HCT116 (cell line): ENCODE results near the gene CBR1. TPM values are rescaled to one million over a fixed set of nuclear protein-coding genes. Genes with fewer than 3 reads are reported as not detected.

ENCODE experiments used
- ATAC-seq: fragments of 200-7000 bp; cut with Tn5 transposase; 2 replicates; pipeline ENCODE4 v1.9.1; 2020; ENCODE audit warnings: mild to moderate bottlenecking, moderate library complexity
- BruUV-seq: library from RNA; stranded (reverse); fragments of 400-500 nt; replicated peaks from 2 replicates; lab custom pipeline; 2021; lab: Mats Ljungman, UMichigan
- CTCF ChIA-PET: fragments of 300-600 bp; sonication (Branson Sonifier 250); formaldehyde crosslinking; loops from one replicate; lab custom pipeline; 2021; ENCODE audit warnings: antibody characterized with exemption; lab: Charles Lee
- POLR2A ChIA-PET: fragments of 300-600, 350-600 bp; sonication (Branson Sonifier 250); formaldehyde crosslinking; loops from one replicate; lab custom pipeline; 2021; ENCODE audit warnings: antibody characterized with exemption; lab: Charles Lee
- RAD21 ChIA-PET, 2 experiments: fragments of 300-600 bp; sonication (Branson Sonifier 250); formaldehyde crosslinking; loops; one replicate each; lab custom pipeline; 2023; ENCODE audit warnings: low total read pairs in 2 of 2; ENCODE audit not compliant: uncharacterized antibody in 2 of 2, unreplicated experiment in 2 of 2, low non-redundant PET in 1 of 2; lab: Charles Lee
- DNase-seq: peaks from one replicate; pipeline ENCODE4 v3.0.0-alpha.2; 2010; ENCODE audit warnings: low read depth, low spot score
- H2AFZ ChIP-seq: fragments of 200-600 bp; shearing (Covaris generic), sonication (generic); 2 replicates; pipeline ENCODE4 v1.6.1; 2017; ENCODE audit warnings: low read depth, mixed run types, mixed read lengths, antibody characterized with exemption, low read length; ENCODE audit not compliant: poor library complexity, severe bottlenecking
- H3K27ac ChIP-seq: 2 replicates; pipeline ENCODE4 v1.5.1; 2012; ENCODE audit warnings: low read depth, low read length
- H3K27me3 ChIP-seq: fragments of 200-600 bp; sonication (generic); 2 replicates; pipeline ENCODE4 v1.6.1; 2016; ENCODE audit warnings: mixed run types, low read length, mixed read lengths; ENCODE audit not compliant: insufficient read depth
- H3K36me3 ChIP-seq, 2 experiments: fragments of 200-500 bp in 1 of 2; fragments of 200-600 bp in 1 of 2; sonication (Bioruptor generic) in 1 of 2; sonication (generic) in 1 of 2; 2 replicates each; pipeline versions ENCODE4 v1.5.1 to v1.6.1; 2014 to 2016; ENCODE audit warnings: low read length in 2 of 2, inconsistent platforms in 1 of 2, mixed read lengths in 1 of 2, mixed run types in 1 of 2; ENCODE audit not compliant: insufficient read depth in 2 of 2, control insufficient read depth in 1 of 2
- H3K4me1 ChIP-seq, 2 experiments: fragments of 200-600 bp in 1 of 2; sonication (generic) in 1 of 2; 2 replicates each; pipeline versions ENCODE4 v1.5.1 to v1.6.1; 2012 to 2017; ENCODE audit warnings: low read length in 2 of 2, inconsistent platforms in 1 of 2, mild to moderate bottlenecking in 1 of 2, mixed read lengths in 1 of 2, mixed run types in 1 of 2, moderate library complexity in 1 of 2; ENCODE audit not compliant: insufficient read depth in 2 of 2, control insufficient read depth in 1 of 2
- H3K4me2 ChIP-seq: fragments of 200-600 bp; sonication (generic); 2 replicates; pipeline ENCODE4 v1.6.1; 2017; ENCODE audit warnings: mixed run types, low read length, mixed read lengths
- H3K4me3 ChIP-seq, 2 experiments: fragments of 200-600 bp in 1 of 2; sonication (generic) in 1 of 2; replicated peaks in 1 of 2; 2 replicates each; pipeline ENCODE4 v1.5.1; 2011 to 2016; ENCODE audit warnings: low read length in 2 of 2, control low read depth in 1 of 2, low read depth in 1 of 2, mild to moderate bottlenecking in 1 of 2, mixed read lengths in 1 of 2, mixed run types in 1 of 2
- H3K79me2 ChIP-seq: fragments of 200-600 bp; sonication (generic); 2 replicates; pipeline ENCODE4 v1.6.1; 2017; ENCODE audit warnings: mild to moderate bottlenecking, mixed run types, low read length, moderate library complexity, mixed read lengths; ENCODE audit not compliant: insufficient read depth
- H3K9ac ChIP-seq: fragments of 200-600 bp; sonication (generic); 2 replicates; pipeline ENCODE4 v1.6.1; 2016; ENCODE audit warnings: low read length, mixed read lengths
- H3K9me2 ChIP-seq: fragments of 200-600 bp; sonication (generic), shearing (Covaris generic); 2 replicates; pipeline ENCODE4 v1.6.1; 2017; ENCODE audit warnings: mixed run types, mild to moderate bottlenecking, moderate library complexity; ENCODE audit not compliant: insufficient read depth
- H3K9me3 ChIP-seq, 2 experiments: fragments of 200-500 bp in 1 of 2; fragments of 200-600 bp in 1 of 2; sonication (Bioruptor generic) in 1 of 2; sonication (generic) in 1 of 2; 2 replicates each; pipeline ENCODE4 v1.6.1; 2014 to 2017; ENCODE audit warnings: low read length in 2 of 2, mixed read lengths in 2 of 2, inconsistent platforms in 1 of 2, low read depth in 1 of 2, mild to moderate bottlenecking in 1 of 2, mixed run types in 1 of 2, moderate library complexity in 1 of 2; ENCODE audit not compliant: control insufficient read depth in 1 of 2, insufficient read depth in 1 of 2
- H4K20me1 ChIP-seq: fragments of 200-600 bp; sonication (generic), shearing (Covaris generic); 2 replicates; pipeline ENCODE4 v1.6.1; 2017; ENCODE audit warnings: mixed run types, mild to moderate bottlenecking, moderate library complexity; ENCODE audit not compliant: insufficient read depth
- CBX3 ChIP-seq: IDR thresholded peaks from 2 replicates; pipeline ENCODE4 v1.6.1; 2012; ENCODE audit warnings: low read depth
- CEBPB ChIP-seq: IDR thresholded peaks from 2 replicates; pipeline ENCODE4 v1.6.1; 2012; ENCODE audit warnings: low read depth
- CTCF ChIP-seq, 3 experiments: fragments of 200-600 bp in 1 of 3; sonication (generic) in 1 of 3; IDR thresholded peaks in 2 of 3; conservative IDR thresholded peaks in 1 of 3; 2 replicates each; pipeline ENCODE4 v1.5.1; 2012 to 2017; ENCODE audit warnings: low read depth in 2 of 3, low read length in 2 of 3, antibody characterized with exemption in 1 of 3, borderline replicate concordance in 1 of 3, control low read depth in 1 of 3, mild to moderate bottlenecking in 1 of 3, mixed read lengths in 1 of 3, mixed run types in 1 of 3, moderate library complexity in 1 of 3; ENCODE audit not compliant: insufficient read depth in 1 of 3
- EGR1 ChIP-seq: IDR thresholded peaks from 2 replicates; pipeline ENCODE4 v1.6.1; 2012; ENCODE audit warnings: low read depth
- ELF1 ChIP-seq: IDR thresholded peaks from 2 replicates; pipeline ENCODE4 v1.6.1; 2012; ENCODE audit warnings: low read depth, borderline replicate concordance
- EZH2phosphoT487 ChIP-seq: fragments of 200-600 bp; IDR thresholded peaks from 2 replicates; pipeline ENCODE4 v1.6.1; 2018; ENCODE audit warnings: antibody characterized with exemption, borderline replicate concordance
- FOSL1 ChIP-seq: IDR thresholded peaks from 2 replicates; pipeline ENCODE4 v1.6.1; 2012; ENCODE audit warnings: low read depth
- JUND ChIP-seq: IDR thresholded peaks from 2 replicates; pipeline ENCODE4 v1.6.1; 2012
- POLR2A ChIP-seq: IDR thresholded peaks from 2 replicates; pipeline ENCODE4 v1.7.0; 2011; ENCODE audit warnings: borderline replicate concordance; ENCODE audit not compliant: insufficient read depth, insufficient read length; ENCODE audit errors: extremely low read depth
- POLR2AphosphoS5 ChIP-seq: IDR thresholded peaks from 2 replicates; pipeline ENCODE4 v1.6.1; 2011; ENCODE audit warnings: mild to moderate bottlenecking, low read depth, low read length, moderate library complexity
- SIN3A ChIP-seq: IDR thresholded peaks from 2 replicates; pipeline ENCODE4 v1.6.1; 2012; ENCODE audit warnings: low read depth
- SP1 ChIP-seq: IDR thresholded peaks from 2 replicates; pipeline ENCODE4 v1.6.1; 2012; ENCODE audit warnings: low read depth
- SRF ChIP-seq: IDR thresholded peaks from 2 replicates; pipeline ENCODE4 v1.6.1; 2012; ENCODE audit warnings: low read depth
- TCF7L2 ChIP-seq: IDR thresholded peaks from 2 replicates; pipeline ENCODE4 v1.7.0; 2011; ENCODE audit warnings: borderline replicate concordance, inconsistent platforms; ENCODE audit not compliant: insufficient read depth, insufficient read length; ENCODE audit errors: extremely low read depth
- YY1 ChIP-seq: IDR thresholded peaks from 2 replicates; pipeline ENCODE4 v1.6.1; 2011; ENCODE audit warnings: low read length, low read depth, moderate library complexity, mild to moderate bottlenecking; ENCODE audit not compliant: insufficient replicate concordance; ENCODE audit errors: extremely low read depth
- ZBTB33 ChIP-seq: IDR thresholded peaks from 2 replicates; pipeline ENCODE4 v1.6.1; 2011; ENCODE audit warnings: mild to moderate bottlenecking, low read length, moderate library complexity; ENCODE audit not compliant: insufficient replicate concordance; ENCODE audit errors: extremely low read depth
- ZNF274 ChIP-seq: fragments of 200-500 bp; sonication (Bioruptor generic); IDR thresholded peaks from 2 replicates; pipeline ENCODE4 v1.6.1; 2014; ENCODE audit warnings: mild to moderate bottlenecking, low read depth, low read length, inconsistent platforms
- intact Hi-C: fragments of 100-400 bp; cut with micrococcal nuclease; formaldehyde crosslinking; loops from 2 replicates; pipeline ENCODE4 v1.10.0; 2022
- total RNA-seq: library from RNA; stranded (reverse); gene quantifications from one replicate; pipeline ENCODE4 v1.2.1, GENCODE V29; 2021; ENCODE audit not compliant: unreplicated experiment
- TF ChIP-seq, protein P1 (sequence below): IDR thresholded peaks from 2 replicates; pipeline ENCODE4 v1.6.1; 2012; ENCODE audit warnings: low read depth

The CBR1 gene
- total RNA-seq, 1 experiment from 2014 or later = 0.91 TPM

GRCh38 chr21:36105327-36105842 is 35.6 kb downstream of the CBR1 start (continued):
- TF ChIP-seq, protein P1, sequence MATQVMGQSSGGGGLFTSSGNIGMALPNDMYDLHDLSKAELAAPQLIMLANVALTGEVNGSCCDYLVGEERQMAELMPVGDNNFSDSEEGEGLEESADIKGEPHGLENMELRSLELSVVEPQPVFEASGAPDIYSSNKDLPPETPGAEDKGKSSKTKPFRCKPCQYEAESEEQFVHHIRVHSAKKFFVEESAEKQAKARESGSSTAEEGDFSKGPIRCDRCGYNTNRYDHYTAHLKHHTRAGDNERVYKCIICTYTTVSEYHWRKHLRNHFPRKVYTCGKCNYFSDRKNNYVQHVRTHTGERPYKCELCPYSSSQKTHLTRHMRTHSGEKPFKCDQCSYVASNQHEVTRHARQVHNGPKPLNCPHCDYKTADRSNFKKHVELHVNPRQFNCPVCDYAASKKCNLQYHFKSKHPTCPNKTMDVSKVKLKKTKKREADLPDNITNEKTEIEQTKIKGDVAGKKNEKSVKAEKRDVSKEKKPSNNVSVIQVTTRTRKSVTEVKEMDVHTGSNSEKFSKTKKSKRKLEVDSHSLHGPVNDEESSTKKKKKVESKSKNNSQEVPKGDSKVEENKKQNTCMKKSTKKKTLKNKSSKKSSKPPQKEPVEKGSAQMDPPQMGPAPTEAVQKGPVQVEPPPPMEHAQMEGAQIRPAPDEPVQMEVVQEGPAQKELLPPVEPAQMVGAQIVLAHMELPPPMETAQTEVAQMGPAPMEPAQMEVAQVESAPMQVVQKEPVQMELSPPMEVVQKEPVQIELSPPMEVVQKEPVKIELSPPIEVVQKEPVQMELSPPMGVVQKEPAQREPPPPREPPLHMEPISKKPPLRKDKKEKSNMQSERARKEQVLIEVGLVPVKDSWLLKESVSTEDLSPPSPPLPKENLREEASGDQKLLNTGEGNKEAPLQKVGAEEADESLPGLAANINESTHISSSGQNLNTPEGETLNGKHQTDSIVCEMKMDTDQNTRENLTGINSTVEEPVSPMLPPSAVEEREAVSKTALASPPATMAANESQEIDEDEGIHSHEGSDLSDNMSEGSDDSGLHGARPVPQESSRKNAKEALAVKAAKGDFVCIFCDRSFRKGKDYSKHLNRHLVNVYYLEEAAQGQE = no peak
- TF ChIP-seq TCF7L2 = no peak
- TF ChIP-seq POLR2A = no peak
- TF ChIP-seq EGR1 = no peak
- TF ChIP-seq SRF = no peak

- H3K9ac ChIP-seq = no peak overlapping the region
- TF ChIP-seq TCF7L2 = no peak
- no peak for TF ChIP-seq POLR2AphosphoS5
- no peak for TF ChIP-seq CEBPB
- TF ChIP-seq FOSL1 = no peak
- TF ChIP-seq CTCF (IDR thresholded peaks at IDR 0.05 in 2 of 3, conservative IDR thresholded peaks at IDR 0.05 in 1 of 3; ENCODE audit: borderline replicate concordance in 1 of 3, insufficient read depth in 1 of 3, low read depth in 2 of 3, low read length in 2 of 3) = no peak
- TF ChIP-seq JUND = no peak
- no peak for TF ChIP-seq SIN3A
- TF ChIP-seq POLR2A = no peak
- TF ChIP-seq SP1 = no peak
- TF ChIP-seq YY1 = no peak
- TF ChIP-seq CBX3 = no peak
- no peak for TF ChIP-seq ZBTB33
- TF ChIP-seq EZH2phosphoT487 = no peak
- TF ChIP-seq EGR1 = no peak
- no peak for TF ChIP-seq ELF1
- no peak for TF ChIP-seq ZNF274
These were observed 40.0 kb downstream of the CBR1 start for GRCh38 chr21:36109868-36110267.

More at GRCh38 chr21:36109868-36110267, 40.0 kb downstream of the CBR1 start:
- H3K27ac ChIP-seq = no peak overlapping the region
- no peak overlapping the region for H3K4me3 ChIP-seq
- no peak overlapping the region for H3K4me2 ChIP-seq
- POLR2A ChIA-PET = no interaction called here
- no peaks in the 10 kb centered on the region for H3K9me3 ChIP-seq
- no peak overlapping the region for H2AFZ ChIP-seq
- H3K36me3 ChIP-seq = no peaks in the 10 kb centered on the region
- no peaks in the 10 kb centered on the region for H3K9me2 ChIP-seq
- no peaks in the 10 kb centered on the region for H3K27me3 ChIP-seq
- intact Hi-C loops = loop anchor here (5.0 kb wide), 1 partner anchor 48 kb away; the partner anchor contains the start of gene SETD4
- ATAC-seq (no peak), DNase-seq (no peak)
- H3K4me1 ChIP-seq = peaks cover 0 to 10% of the 10 kb centered on the region in 2 experiments; a peak in 3 of 4 replicates
- CTCF ChIA-PET = no interaction called here
- no peaks in the 10 kb centered on the region for H3K79me2 ChIP-seq
- RAD21 ChIA-PET = no interaction called here
- H4K20me1 ChIP-seq = no peaks in the 10 kb centered on the region
- no TSS peak for BruUV-seq
